GM23248 (cell line): ENCODE results near the gene PTPRD.

Experiments used
- EZH2 ChIP-seq: fragments of 200-600 bp; sonication (generic); IDR thresholded peaks from 2 replicates; pipeline ENCODE4 v1.6.1; 2018; ENCODE audit warnings: antibody characterized with exemption, mild to moderate bottlenecking; ENCODE audit not compliant: insufficient read depth, poor library complexity, severe bottlenecking
- EZH2phosphoT487 ChIP-seq: fragments of 200-600 bp; sonication (generic); IDR thresholded peaks from 2 replicates; pipeline ENCODE4 v1.6.1; 2018; ENCODE audit warnings: antibody characterized with exemption, moderate library complexity, mild to moderate bottlenecking, low read depth; ENCODE audit not compliant: insufficient read depth

DNA sequence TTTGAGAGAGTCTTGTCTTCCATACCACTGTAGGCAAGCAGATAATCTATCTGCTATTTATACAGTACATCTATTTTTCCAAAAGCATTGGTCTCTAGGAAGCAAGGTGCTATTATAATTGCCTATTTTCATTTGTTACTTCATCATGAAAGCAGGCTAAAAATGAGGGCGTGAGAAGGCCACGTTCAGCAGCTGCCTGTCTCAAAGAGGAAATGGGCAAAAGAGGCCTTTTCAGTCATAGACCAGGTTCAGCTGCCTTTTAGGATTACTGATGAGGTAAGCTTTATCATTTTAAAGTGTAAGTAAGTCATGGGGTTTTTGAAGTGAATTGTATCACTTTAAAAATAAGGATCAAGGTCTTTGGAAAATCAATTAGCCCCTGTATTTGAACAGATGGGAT lies 1722.1 kb downstream of the PTPRD start:
- TF ChIP-seq EZH2 = no peak
- no peak for TF ChIP-seq EZH2phosphoT487
